HK-2 (cell line): ENCODE data around the gene CBLN2.

ENCODE experiments used
- DNase-seq: peaks from one replicate; pipeline ENCODE4 v3.0.0-alpha.2; 2018; ENCODE audit not compliant: unreplicated experiment

The CBLN2 gene

GRCh38 chr18:72544092-72544886, at the start of gene CBLN2:
Gene CBLN2 (minus strand): TSS chr18:72544342. CDS start chr18:72542160, 2,182 bp downstream.
- peak; percentile 68 for DNase-seq

GRCh38 chr18:72588360-72588759, 44.2 kb upstream of the CBLN2 start:
- no peak for DNase-seq

DNA sequence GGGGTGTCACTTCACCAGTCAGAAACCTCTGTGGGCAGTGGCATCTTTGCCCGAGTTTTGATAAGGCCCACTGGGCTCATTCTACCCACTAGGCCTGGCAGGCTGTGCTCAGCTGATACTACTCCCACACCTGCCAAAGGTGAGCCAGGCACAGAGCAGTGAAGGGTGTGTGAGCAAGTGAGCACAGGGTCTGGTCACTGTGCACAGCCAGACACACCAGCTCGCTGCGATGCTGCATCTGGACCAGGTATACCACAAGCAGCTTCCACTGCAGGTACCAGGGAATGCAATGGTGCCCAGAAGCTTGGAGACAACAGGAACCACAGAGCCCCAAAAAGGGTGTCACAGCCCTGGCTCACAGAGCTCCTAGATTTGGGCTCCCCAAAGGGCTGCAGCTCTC, 40.6 kb upstream of the CBLN2 start:
- no peak for DNase-seq

GRCh38 chr18:72581976-72582375, 37.8 kb upstream of the CBLN2 start:
- DNase-seq = no peak

DNA sequence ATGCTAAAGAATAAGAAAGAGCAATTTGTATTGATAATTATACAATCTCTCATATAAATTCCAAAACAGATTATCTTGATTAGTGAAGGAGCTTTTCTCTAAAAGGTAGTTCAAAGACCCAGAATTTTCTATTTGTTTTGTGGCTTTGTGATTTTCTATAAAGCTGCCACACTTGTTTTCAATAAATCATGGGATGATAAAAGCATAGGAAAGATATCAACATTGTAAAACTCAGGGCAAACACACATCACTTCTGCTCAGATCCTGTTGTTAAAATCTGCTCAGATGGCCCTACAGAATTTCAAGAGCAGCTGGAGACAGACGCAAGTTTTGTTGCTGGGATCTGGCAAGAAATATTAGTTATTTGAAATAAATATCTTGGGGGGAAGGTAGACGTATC, 28.8 kb upstream of the CBLN2 start:
- no peak for DNase-seq

- DNase-seq = no peak
Observed at GRCh38 chr18:72566290-72566689, 22.1 kb upstream of the CBLN2 start.

- no peak for DNase-seq
Observed at GRCh38 chr18:72555968-72556367, 11.8 kb upstream of the CBLN2 start.

DNA sequence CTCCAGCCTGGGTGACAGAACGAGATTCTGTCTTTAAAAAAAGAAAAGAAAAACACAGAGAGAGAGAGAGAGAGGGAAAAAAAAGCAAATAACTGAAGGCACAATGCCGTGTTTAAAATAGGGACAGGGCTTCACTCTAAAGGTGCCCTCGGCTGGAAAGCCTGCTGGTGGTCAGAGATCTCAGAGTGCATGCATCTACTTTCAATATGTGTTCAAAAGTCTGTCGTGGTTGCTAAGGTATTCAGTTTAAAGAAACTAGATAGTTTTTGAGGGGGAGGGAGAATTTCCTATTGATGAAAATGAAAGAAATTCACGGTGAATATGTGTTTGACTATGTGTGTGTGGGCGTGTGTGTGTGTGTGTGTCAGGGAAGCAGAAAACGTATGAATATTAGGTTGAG, 11.0 kb upstream of the CBLN2 start:
- DNase-seq = no peak

DNA sequence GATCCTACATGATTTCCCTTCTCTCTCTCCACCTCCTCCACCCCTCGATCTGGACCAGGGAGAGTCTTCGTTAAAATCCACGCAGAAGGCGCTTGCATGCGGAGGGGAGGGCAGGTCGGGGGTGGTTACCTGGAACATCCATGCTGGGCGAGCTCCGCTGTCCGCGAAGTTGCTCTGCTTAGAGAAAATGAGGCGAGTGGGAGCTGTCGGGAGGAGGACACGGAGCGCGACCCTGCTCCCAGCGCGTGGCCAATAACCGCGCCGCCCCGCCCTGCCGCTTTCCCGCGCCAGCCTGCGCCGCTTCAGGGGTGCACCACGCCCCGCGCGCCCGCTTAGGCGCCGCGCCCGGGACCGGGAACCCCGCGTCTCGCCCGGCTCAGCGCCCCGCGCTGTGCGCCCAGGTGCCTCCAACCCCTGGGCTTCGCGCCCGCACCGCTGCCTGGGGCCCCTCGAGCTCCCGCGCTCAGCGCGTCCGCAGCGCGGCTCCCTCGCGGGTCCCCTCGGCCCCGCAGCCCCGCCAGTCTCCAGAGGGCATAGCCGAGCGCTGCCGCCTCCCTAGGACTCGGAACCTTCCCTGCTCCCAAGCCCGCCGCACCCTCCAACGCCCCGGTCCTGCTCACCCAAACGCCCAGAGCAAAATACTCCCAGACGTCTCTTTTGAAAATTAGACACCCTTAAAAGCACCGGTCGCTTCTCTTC, 636 bp downstream of the CBLN2 start:
- DNase-seq = peak; percentile 3

- peak; percentile 24 for DNase-seq
Observed at GRCh38 chr18:72542984-72543356, 1.2 kb downstream of the CBLN2 start.

DNA sequence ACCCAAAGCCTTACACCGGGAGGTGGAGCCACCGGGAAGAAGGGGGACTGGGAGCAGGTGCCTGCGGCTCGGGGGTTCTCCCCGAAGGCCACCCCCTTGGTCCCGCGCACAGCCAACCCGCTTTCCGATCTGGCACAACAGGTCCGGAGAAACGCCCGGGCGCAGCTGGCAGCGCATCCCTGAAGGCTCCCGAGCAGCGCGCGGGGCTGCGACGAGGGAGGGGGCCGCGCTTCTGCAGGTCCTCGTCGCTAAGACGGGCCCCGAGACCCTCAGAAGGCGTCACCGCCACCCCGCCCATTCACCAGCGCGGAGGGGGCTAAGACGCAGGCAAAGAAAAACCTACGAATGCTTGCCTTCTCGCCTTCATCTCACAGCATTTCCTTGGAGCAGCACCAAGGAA, 1.8 kb downstream of the CBLN2 start:
- no peak for DNase-seq

DNA sequence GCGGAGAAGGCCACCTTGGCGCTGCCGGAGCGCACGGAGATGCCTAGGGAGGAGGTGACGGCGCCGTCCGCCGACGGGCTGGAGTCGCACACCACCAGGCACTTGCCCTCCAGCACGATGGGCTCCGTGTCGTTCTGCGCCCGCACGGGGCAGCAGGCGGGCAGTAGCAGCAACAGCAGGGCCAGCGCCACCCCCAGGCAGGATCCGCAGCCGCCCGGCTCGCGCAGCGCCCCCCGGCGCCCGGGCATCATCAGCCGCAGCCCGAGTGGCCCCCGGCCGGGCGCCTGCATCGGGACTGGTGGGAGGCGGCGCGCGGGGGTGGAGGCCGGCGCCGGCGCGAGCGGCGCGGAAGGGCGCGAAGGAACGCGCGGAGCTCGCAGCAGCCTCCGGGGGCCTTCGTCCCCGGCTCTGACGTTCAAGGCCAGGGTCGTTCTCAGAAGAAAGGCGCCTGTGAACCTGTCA, 2.2 kb downstream of the CBLN2 start:
- DNase-seq = peak; percentile 30

GRCh38 chr18:72539901-72540300, 4.2 kb downstream of the CBLN2 start:
- no peak for DNase-seq

- no peak for DNase-seq
Observed at GRCh38 chr18:72530622-72531021, 13.5 kb downstream of the CBLN2 start.

DNA sequence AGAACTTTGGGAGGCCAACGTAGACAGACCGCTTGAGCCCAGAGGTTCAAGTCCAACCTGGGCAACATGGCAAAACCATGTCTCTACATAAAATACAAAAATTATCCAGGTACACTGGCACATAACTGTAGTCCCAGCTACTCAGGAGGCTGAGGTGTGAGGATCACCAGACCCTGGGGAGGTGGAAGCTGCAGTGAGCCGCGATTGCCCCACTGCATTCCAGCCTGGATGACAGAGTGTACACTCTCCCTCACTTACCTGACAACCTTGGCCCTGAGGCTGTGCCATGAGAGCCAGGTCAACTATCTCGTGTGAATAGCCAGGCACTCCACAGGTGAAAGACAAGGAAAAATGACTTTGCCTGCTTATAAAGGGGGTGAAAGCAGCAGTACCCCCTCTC, 39.3 kb downstream of the CBLN2 start:
- DNase-seq = no peak

- DNase-seq = no peak
Observed at GRCh38 chr18:72502671-72503431, 41.3 kb downstream of the CBLN2 start.

GRCh38 chr18:72492497-72492896, 51.6 kb downstream of the CBLN2 start:
- no peak for DNase-seq
